ENCODE results near the gene LRP1B.

LRP1B gene

DNA sequence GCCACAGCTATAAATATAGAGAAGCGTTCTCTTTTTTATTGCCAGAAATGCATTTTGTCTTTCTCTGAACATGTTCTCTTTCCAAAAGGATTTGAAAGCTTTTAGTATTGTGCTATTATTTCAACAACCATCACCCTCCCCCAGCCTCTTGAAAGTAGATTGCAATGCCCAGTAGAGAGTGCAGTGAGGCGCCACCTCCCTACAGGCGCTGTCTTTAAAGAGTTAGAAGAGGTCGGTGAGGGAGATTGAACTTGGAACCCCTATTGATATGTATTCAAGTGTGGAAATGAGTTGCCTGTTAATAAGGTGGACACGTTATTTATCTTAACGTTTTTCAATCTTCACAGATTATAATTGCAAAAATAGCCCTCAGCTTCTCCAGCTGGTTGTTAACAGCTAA is 360.3 kb downstream of the LRP1B start:
- no peak for DNase-seq (ENCODE audit: low read depth in 2 of 2)

DNA sequence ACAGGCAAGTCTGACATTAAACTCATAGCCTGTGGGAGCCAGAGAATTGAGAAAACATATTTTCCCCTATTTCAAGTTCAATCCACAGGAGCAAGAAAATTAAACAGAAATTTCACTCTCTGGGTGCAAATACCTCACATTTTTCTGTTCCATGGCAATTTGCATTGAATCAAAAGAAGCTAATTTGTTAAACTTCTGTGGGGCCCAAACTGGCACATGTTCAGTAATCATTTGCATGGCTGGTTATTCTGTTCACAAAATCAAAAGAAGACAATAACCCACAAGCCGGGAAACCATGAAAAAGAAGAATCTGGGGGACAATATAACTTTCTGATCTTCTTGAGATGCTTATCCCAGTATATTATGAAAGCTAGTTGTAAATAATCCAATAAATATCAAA is 363.1 kb downstream of the LRP1B start:
- no peak for DNase-seq (ENCODE audit: low read depth in 2 of 2)

DNA sequence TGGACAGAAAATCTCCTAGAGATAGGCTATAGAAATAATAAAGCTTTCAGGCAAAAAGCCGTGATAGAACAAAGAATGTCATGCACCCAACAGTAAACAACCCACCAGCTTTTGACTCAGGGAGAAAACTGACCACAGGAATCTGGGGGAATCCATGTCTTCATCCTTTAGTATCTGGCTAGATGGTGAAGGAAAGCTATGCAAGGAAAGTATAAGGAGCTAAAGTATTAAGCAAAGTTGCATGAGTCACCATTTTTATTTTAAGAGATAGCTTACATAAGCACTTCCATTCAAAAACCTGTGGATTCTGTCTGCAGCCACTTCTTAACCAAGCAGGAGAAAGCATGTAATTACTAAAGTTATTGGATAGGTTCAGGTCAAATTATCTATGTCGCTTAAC is 363.8 kb downstream of the LRP1B start:
- DNase-seq (ENCODE audit: low read depth in 2 of 2), result no peak

DNA sequence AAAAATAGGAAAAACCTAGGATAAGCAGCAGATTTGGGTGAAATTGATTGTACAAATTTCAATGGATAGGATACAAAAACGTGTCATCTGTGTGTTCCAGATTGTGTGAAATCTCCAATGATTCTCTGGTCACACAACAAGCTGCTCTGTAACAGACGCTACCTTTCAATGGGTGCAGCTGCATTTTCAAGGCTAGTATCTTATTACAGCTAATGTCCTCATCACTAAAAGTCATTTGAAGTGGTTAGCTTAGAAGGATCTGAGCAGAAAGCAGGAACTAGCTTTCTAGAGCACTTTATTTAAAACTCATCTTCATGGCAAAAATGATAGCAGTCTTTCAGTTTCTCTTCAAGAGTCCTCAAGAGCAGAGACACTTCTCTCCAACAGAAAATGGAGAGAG is 364.6 kb downstream of the LRP1B start:
- DNase-seq (ENCODE audit: low read depth in 2 of 2), result no peak

DNA sequence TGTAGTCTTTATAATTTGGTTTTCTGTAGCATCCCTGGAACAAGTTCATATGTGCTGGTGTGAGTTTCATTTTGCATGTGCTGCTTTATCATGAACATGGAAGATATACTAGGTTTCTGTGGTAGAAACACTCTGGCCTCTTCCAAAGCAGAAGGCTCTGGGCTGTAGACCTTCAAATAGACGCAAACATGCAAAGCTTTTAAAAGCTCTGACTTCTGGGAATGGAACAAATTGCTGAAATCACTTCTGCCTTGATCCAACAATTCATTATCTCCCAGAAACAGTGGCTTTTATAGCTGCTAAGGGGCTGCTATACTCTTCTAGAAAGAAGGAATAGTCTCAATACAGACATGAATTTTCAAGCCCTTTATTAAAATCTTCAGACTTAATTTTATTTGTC is 382.2 kb downstream of the LRP1B start:
- DNase-seq (ENCODE audit: low read depth in 2 of 2), result no peak

DNA sequence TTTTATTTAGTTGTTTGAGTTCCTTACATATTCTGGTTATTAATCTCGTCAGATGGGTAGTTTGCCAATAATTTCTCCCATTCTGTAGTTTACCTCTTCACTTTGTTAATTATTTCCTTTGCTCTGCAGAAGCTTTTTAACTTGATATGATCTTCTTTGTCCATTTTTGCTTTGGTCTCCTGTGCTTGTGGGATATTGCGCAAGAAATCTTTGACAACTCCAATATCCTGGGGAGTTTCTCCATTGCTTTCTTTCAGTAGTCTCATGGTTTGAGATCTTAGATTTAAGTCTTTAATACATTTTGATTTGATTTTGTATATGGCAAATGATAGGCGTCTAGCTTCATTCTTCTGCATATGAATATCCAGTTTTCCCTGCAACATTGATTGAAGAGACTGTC is 389.2 kb downstream of the LRP1B start:
- no peak for DNase-seq (ENCODE audit: low read depth in 2 of 2)

DNA sequence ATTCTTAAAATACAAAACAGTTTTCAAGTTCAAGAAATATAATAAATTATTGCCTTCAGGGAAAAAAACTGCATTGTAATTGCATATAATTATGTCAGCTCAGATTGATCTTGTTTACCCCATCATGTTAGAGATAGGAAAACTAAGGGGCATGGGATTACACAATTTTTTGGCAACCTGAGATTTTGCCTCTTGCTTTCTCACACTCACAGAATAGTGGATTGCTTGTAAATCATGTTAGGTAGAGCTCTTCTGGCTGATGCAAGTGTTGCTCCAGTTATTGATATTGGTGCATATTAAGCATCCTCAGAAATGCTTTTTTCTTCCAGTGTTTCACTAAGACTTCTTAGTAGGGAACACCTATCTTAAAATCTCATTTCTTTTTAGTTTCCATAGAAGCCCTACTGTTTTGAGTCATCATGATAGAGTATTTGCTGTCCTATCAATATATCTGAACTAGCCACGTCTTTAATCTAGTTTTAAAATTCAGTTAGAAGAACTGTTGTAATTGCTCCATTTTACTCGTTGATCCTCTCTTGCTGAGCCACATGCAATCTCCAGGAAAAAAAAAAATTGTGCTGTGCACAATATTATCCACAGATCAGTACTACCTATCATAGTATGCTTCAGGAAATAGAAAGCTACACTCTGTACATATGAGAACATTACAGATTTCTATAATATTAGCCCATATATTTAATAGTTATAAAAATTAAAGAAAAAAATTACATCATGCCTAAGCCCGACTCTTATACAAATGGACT is 393.1 kb downstream of the LRP1B start:
- DNase-seq (ENCODE audit: low read depth in 2 of 2), result no peak

DNA sequence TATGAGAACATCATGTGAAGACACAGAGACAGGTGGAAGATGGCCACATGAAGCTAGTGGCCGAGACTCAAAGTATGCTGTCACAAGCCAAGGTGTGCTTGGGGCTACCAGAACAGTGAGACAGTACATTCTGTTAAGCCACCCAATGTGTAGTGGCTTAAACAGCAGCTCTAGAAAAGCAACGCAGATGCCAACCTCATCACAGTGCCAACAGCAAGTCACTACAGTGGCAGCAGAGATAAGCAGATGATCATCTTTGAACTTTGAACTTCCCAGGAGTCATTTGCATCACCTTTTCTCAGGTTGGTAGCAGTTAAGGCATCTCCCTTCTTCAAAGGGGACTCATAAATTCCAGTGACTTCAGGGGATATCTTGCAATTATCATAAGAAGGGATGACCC is 394.4 kb downstream of the LRP1B start:
- DNase-seq (ENCODE audit: low read depth in 2 of 2), result no peak

DNA sequence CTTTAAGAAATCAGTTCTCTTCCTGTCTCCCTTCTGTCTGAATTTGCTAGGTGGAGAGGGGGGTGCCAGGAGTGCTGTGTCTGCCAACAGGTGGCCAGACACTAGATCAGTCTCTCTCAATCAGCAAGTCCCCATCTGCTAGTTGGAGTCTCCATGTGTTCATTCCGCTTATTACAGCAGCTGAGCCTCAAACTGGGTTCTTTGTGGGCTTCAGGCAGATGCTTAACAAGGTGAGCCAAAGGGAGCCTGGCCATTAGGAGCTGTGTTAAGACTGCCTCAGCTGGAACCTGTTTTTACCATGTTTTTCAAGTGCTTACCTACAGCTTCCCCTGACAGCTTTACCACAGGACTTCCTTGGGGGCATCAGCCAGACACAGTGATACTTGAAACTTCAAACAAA is 401.9 kb downstream of the LRP1B start:
- no peak for DNase-seq (ENCODE audit: low read depth in 2 of 2)

DNA sequence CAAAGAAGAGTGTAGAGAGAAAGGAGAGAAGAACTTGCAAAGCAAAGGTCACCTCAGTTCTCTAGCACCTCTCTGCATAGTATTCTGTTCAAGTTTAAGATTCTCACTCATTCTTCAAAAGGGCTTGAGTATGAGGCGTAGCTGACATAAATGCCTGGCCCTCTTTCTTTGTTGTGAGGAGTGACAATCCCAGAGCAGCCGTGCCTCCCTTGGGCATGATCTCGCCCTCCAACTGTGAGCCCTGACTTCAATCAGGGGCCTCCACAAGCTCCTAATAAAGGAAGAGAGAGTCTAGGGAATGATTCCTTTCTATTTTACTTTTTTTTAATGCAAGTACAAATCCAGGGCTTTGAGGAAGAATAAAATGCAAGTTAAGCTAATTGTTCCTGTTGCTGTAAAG is 402.7 kb downstream of the LRP1B start:
- DNase-seq (ENCODE audit: low read depth in 2 of 2), result no peak

DNA sequence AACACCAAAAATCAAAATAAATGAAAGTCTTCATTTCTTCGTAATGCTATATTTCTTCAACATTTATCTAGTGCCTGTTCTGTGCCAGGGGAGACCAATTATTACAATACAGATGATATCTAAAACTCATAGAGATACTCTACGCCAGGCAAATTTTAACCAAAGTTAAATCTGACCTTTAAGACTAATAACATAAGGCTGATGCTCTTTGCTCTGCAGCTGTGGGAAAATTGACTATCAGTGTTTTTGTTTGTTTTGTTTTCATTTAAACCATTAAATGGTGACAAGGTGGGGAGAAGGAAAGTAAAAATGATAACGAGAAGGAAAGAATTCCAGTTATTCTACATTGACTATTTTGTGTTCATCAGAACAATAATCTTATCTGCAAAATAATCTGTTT is 406.4 kb downstream of the LRP1B start:
- DNase-seq (ENCODE audit: low read depth in 2 of 2), result no peak

DNA sequence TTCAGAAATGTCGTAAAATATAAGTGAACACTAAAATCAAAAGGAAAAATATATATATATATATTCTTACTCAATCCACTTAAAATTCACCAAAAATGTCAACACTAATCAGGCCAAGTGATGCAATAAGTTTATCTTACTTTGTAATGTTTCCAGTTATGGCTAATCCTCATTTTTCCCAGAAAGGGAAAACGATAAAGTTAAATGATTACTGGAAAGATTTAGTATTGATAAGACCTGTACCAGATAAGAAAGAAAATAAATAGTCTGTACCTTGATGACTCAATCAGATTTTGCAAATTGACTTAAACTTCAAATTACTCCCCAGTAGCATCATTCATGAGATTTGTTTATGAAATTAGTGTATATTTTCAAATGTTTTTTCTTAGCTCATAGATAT is 407.0 kb downstream of the LRP1B start:
- DNase-seq (ENCODE audit: low read depth in 2 of 2), result no peak

DNA sequence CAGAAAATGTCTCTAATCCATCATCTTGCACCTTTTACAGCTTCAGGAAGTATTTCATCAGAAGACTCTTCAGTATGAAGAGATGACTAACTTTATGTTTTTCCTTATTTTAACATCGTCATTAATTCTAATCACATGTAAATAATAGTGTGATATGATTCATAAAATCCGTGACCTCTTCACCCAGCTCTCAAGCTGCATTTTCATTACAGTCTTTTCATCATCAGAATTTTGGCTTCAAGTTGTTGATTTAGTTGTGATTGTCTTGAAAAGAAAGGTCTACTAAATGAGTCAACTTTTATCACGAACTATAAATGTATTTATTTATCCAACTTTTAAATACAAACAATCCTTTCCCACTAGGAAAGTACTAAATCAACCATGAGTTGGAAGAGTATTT is 410.3 kb downstream of the LRP1B start:
- no peak for DNase-seq (ENCODE audit: low read depth in 2 of 2)

DNA sequence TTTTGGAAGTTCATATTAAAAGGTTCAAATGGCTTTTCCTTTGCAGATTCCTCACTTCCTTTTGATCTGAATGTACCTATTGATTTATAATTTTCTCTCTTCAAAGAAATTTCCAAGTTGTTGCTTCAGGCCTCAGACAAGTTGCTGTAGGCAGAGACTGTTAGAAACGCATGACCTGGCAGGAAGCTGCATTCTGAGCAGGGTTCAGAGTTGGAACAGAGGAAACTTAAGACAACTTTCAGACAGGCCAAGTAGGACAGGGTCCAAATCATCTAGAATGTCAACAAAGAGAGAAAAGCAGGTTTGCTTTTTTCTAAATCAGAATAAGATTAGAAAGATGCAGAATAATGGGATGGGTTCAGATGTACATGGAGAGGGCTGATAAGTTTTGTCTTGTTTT is 416.3 kb downstream of the LRP1B start:
- no peak for DNase-seq (ENCODE audit: low read depth in 2 of 2)

DNA sequence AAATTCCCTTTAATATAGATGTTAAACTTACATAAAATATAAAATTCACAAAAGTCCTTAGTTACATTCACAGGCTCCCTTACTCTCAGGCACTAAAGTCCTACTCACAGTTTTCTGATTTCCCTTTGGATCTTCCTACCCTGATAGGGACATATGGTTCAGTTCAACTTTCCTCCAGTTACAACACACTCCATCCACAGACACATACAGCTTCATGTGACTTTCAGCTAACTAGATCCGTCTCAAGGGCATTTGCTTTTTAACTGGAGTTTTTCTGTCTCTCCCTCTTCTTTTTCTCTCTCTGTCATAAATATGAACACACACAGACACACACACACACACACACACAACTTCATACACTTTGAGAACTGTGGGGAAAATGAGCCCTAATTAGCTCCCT is 419.2 kb downstream of the LRP1B start:
- DNase-seq (ENCODE audit: low read depth in 2 of 2), result no peak

DNA sequence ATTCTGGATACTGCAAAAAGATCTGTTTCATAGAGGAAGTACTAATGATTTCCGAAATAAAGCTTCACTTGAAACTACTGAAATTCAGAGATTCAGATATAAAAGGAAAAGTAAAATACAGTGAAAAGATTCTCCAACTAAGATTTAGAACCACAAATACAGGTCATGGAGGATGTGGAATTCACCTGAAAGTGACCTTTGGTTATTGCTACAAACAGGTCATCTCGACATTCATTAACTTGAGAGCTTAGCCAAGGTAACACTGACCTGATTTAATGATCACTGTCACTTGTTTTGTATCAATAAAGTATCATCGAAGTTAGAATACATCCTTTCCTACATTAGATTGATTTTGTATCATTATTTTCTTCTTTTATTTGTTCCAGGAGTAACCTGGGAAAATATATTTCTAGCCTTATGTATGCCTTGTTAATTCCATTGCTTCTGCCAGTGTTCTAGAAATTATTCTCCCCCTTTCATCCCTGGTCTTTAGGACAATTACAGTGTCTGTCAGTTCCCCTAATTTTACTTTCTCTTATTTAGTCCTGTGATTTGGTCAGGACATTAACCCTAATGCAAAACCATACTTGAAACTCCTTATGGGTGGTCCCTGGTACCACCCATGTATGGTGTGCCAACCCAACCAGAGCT is 420.1 kb downstream of the LRP1B start:
- no peak for DNase-seq (ENCODE audit: low read depth in 2 of 2)

DNA sequence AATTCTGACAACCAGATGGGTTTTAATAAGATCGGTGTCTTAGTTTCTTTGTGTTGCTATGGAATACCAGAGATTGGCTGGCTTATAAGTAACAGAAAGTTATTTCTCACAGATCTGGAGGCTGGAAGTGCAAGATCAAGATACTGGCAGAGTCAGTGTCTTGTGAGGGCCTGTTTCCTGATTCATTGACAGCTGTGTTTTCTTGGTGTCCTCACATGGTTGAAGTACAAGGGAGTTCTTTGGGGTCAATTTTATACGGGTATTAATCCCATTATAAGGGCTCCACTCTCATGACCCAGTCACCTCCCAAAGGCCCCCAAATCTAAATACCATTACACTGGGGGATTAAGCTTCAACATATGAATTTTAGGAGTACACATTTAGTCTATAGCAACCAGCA is 421.1 kb downstream of the LRP1B start:
- no peak for DNase-seq (ENCODE audit: low read depth in 2 of 2)

DNA sequence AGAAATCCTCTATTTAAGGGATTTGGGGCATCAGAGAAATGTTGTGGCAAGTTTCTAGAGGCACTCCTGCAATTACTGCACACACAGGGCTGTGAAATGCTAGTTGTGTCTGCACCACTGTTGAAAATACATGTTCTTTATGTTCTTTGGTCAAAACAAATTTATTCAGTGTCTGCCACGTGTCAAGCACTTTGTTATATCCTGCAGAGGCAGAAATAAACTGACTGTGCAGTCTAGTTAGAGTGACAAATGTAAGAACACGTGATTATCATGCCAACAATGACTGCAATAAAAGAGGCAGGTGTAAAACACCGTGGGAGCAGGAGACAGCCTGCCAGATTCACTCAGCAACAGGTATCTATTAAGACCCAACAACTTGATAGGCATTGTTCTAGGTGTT is 423.3 kb downstream of the LRP1B start:
- no peak for DNase-seq (ENCODE audit: low read depth in 2 of 2)

DNA sequence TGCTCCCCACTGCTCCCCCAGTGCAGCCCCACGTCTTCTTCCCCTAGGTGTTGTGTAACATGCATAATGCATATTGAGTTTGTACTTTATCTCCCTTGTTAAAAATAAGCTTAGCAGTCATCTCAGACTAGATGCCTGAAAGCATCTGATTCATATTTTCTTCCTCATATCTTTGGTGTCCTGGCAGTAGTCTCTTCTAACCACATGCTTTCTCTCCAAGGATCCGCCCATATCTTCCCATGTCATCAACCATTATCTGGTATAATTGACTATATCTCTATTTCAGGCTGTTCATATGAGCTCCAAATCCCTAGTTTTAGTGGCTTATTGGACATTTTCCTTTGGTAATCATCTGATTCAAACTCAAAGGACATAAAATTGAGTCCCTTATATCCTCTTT is 426.3 kb downstream of the LRP1B start:
- DNase-seq (ENCODE audit: low read depth in 2 of 2), result no peak

DNA sequence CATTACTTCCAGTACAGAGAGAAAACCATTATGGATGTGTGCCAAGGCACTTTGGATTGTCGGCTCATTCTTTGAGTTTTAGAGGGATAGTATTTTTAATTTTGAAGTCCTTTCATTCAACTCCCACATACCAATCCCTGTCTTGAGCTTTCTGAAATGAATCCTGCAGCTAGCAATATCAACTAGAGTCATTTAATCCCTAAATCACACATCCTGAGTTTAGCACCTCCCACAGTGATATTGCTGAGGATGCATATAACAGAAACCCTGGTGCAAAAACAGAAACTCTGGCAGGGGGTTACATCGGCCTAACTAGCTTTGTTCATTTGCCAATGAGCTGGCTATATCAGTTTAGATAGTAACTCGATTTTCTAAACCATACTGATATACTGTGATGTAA is 427.3 kb downstream of the LRP1B start:
- no peak for DNase-seq (ENCODE audit: low read depth in 2 of 2)

DNA sequence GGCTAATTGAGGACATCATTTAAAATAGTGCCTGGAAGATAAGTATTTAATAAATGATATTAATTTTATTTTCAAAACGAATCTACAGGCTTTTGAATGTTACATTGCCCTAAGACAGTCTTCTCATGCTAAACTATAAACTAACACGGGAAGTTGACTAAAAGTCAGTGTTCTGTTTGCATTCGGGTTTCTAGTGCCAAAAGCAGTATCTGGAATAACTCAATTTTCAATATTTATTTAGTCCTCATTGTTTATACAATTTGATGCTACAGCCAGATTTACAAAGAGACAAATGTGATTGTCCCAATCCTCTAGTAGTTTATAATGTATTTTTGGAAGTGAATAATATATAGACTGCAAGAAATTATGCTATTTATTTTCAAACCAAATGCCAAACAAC is 429.2 kb downstream of the LRP1B start:
- no peak for DNase-seq (ENCODE audit: low read depth in 2 of 2)

DNA sequence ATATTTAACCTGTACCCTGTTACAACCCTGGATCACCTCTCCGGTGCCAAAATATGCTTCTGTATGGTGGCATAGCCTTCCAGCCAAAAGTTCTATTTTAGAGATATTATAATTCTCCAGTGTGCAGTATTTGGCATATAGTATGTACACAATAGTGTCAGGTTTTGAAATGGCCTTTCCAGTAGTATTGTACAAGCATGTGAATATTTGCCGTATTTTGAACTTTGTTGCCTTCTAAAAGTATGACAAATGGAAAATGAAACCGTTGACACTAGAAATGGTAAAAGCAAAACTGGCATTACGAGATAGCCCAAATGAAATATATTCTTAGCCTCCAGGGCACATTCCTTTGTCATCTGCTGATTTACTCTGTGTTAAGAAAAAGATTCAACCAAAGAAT is 431.2 kb downstream of the LRP1B start:
- DNase-seq (ENCODE audit: low read depth in 2 of 2), result no peak

DNA sequence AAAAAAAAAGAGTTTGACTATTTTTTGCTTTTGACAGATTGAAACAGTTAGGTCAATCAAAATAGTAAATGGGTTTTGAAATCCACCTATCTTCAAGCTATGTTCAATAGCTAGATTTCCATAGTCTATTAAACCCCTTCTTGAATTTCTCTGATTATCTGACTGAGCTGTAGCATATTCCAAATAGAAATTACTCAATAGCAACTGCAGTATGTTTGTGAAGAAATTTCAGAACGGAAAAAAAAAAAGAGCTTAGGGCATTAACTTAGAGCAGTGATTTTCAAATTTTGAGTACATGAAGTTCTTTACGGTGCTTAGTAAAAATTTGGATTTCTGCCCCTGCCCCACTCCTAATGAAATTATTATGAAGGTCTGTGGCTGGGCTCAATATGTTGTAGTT is 432.3 kb downstream of the LRP1B start:
- DNase-seq (ENCODE audit: low read depth in 2 of 2), result no peak

DNA sequence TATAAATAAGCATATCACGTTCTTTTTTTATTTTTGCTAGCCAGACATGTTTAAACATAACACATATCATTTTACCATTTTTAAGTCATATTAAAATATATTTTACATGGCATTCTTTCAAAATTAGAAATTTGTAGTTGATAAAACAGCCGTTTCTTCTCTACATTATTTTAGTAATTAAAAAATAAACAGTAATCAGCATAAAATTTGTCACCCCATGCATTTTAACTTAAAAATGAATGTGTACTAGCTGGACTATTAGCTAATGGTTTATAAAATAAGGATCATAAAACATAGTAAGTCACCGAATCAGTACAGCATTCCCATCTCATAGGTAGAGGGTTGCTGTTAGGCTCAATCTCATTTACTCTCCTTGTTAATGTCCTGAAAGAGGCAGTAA is 433.8 kb downstream of the LRP1B start:
- no peak for DNase-seq (ENCODE audit: low read depth in 2 of 2)

Measured in stimulated activated CD8-positive, alpha-beta memory T cell treated with anti-CD3 and anti-CD28 coated beads, Interleukin-7, amount 100 ng/mL, for 1 hour (primary cell).